Right ventricle myocardium superior (tissue), 1 donor: ENCODE measurements around the gene ADIG. TPM values are rescaled to one million over a fixed set of nuclear protein-coding genes. Genes with fewer than 3 reads are reported as not detected.
"Not testable (repeated sequence)": the region's sequence is repeated elsewhere in the genome, so short reads cannot be mapped to it uniquely, and the experiment has no call there.

Source experiments
- ATAC-seq: fragments of 200-7000 bp; cut with Tn5 transposase; one replicate; pipeline ENCODE4 v1.9.1; 2020; ENCODE audit warnings: mild to moderate bottlenecking; ENCODE audit not compliant: poor library complexity
- DNase-seq: peaks from one replicate; pipeline ENCODE4 v3.0.0-alpha.2; 2020
- intact Hi-C: fragments of 100-400 bp; cut with DNase I; formaldehyde crosslinking; loops from one replicate; pipeline ENCODE4 v1.11.2; 2022
- total RNA-seq: library from RNA; stranded (reverse); fragmentation: NEBNext Ultra II Directional; extraction: Animal tissue kit (Norgen Biotek cat#: 25700); gene quantifications from one replicate; pipeline ENCODE4 v1.2.1, GENCODE V29; 2021
- donor health status: DM: no; HTN: yes; CAD: no; lungs with severe emphysema.

Gene ADIG
- total RNA-seq, 1 donor from 2014 or later = not detected

DNA sequence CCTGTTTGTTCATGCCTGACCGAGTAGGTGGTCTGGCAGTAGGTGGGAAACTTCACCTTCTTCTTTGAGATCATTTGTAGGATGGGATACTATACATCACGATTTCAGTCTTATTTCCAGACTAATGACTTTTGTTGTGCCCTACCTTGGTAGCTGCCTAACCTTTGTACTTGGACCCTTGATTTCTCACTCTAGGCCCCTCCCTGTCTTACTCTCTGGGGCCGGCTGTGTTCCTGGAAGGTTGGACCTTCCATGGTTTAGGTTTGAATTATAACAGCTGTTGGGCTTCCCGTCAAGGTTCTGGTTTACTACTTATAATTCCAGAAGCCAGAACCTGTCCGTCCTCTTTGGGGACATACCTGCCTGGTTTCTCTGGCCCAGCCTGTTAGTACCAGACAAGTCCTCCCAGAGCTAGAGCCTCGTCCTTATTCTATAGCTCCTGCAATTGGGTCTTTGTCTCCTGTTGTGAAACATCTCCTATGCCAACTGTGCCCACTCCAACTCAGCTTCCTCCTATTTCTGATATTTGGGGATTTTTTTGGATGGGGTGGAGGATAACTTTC is 14.9 kb upstream of the ADIG start:
- intact Hi-C loops = no loop called here
- DNase-seq = no peak
- no peak for ATAC-seq

DNA sequence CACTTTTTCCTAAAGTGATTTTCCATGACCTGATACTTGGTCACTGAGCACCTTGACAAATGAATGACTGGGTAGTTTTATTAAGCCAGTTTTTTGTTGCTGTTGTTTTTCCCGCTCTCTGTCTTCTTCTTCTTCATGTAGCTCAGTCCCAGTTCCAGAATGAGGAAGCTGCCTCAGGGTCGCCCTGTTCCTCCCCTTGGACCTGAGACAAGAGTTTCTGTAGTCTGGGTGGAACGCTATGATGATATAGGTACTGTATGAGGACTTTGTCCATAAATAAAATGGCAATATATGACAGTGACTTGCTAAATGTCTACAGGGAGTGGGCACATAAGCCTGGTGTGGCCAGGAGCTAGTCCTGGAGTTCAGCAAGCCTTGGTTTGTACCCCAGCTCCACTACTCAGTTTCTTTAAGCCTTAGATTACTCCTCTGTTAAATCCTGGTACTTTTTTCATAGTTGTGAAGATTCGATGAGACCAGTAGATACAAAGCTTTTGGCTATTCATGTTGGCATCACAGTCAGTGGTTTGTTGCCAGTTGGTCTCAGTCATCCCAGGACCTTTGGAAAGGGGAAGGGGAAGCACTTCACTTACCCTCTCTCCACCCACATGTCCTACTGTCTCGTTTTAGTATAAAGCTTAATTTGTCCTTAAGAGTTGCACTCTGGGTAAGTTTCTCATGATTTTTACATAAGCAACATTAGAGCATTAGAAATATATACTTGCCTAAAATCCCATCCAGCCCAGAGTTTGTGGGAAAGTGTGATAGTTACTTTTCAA is 11.1 kb upstream of the ADIG start:
- intact Hi-C loops = no loop called here
- DNase-seq (no peak), ATAC-seq (no peak)

DNA sequence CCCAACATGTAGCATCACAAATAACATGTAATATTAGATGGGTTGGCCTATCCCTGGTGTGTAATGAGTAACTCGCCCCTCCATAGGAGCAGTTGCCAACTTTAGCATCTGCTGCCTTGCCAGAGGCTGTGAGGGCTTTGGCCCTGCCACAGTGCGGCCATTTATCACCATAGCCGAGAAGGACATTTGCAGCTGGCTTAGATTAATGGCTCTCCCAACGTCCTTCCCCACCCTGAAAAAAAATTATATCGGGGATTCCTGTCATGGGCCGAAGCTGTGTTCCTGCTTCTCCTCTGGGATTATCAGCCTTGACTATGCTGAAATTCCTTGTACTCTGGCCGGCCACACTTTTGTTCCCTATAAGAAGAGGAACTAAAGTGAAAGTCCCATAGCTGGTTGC is 7.6 kb upstream of the ADIG start:
- peak; percentile 30 for ATAC-seq
- no peak for DNase-seq
- intact Hi-C loops = no loop called here

DNA sequence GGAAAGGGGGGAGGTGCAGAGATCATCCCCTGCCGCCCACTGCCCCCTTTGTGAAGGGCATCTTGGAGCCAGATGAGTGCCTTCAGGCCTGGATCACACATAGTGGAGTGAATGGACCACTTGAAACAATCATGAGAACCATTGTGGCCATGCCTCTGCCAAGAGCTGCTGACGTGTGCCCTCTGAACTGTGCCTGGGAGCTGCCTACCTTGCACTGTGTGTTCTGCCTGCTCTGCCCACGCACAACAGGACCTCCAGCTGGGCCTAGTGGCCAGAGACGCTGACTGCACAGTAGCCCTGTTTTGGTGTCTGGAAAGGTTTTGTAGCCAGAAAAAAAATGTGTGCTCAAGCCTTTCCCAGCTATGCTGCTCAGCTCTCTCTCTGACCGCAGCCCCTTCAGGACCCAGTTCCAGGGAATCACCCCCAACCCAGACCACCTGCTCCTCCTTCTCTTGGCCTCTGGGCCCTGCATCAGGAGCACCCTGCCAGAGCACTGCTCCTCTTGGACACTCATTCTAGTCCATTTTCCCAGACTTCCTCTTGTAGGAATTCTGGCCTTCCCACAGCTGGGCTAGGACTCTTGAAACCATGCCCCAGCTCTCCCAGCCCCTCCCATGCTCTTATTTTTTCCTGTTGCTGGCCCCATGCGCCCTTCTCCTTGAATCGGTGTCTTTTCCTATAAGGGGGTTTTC is 1.6 kb upstream of the ADIG start:
- ATAC-seq = peak; percentile 81
- peak; percentile 63 for DNase-seq
- intact Hi-C loops = no loop called here

DNA sequence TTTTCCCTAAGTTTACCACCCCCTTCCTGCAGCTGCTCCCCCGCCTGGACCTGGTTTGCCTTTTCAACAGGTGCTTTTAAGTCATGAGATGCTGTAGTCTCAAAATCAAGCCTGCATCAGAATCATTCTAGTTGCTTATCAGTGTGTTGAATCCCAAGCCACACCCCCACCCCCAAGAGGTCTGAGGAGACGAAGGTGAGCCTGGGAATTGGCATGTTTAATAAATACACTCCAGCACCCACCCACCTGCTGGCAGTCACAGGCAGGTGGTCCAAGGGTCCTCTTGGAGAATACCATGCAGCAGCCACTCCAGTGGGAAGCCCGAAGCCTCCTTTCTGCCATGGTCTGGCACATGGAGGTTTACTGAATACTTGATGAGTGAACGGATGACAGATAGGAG is 1.1 kb upstream of the ADIG start:
- intact Hi-C loops = no loop called here
- ATAC-seq (no peak), DNase-seq (no peak)

DNA sequence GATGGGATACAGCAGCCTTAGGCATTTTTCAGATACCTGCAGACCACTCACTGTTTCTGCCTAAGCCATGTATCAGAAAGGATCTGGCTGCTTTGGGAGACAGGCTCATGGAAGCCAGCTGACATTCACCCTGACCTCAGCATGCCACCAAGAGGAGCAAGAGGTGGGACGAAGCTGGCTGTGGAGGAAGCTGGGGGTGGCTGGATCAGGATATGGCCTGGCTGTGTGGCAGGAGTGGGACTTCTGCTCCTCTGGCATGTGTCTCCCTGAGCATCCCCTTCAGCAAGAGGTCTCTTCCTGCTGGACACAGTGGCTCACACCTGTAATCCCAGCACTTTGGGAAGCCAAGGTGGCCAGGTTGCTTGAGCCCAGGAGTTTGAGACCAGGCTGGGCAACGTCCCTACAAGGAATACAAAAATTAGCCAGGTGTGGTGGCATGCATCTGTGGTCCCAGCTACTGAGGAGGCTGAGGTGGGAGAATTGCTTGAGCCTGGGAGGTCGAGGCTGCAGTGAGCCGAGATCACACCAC is 897 bp downstream of the ADIG start:
- ATAC-seq (no peak), DNase-seq (no peak)
- intact Hi-C loops = no loop called here

DNA sequence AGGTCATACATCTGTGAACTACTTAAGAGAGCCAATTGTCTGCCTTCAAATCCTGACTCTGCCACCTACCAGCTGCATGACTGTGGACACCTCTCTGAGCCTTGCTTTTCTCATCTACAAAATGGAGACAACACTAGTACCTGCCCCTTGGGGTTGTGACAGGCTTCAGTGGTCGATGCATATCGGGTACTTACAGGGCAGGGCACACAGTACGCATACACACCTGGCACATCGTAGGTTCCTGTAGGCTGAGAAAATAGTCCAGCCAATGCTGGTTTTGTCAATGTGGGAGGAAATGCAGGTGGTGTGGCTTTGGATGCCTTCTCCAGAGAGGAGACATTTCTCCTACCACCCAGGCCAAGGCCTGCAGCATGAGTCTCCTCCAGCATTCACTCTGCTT is 2.3 kb downstream of the ADIG start:
- ATAC-seq (no peak), DNase-seq (no peak)
- intact Hi-C loops = no loop called here

DNA sequence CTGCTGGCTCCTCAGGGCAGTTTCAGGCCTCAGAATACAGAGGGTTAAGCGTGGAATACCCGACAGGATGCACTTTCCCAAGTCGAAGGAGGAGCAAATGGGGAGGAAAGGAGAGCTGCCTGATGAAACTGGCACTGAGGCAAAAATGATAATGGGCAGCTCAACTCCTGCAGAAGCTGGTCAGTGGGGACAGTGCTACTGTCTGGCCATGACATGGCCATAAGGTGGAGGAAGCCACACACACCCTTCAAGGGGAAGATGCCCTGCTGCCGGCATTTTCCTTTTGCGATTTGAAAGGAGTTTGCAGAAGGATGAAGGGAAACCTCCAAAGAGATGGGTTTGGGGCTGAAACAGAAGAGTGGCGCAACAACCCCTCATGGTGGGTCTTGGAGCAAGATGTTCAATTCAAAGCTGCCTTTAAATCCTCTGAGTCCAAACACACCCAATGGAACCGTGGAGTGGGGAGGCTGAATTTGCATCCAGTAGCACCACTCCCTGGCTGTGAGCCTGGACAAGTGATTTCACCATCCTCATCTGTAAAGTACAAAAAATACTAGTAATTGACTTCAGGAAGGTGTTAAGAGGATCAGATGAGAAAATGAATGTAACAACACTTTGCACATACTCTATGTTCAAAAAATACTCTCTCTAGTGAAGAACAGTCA is 3.2 kb downstream of the ADIG start:
- intact Hi-C loops = no loop called here
- ATAC-seq (no peak), DNase-seq (no peak)

DNA sequence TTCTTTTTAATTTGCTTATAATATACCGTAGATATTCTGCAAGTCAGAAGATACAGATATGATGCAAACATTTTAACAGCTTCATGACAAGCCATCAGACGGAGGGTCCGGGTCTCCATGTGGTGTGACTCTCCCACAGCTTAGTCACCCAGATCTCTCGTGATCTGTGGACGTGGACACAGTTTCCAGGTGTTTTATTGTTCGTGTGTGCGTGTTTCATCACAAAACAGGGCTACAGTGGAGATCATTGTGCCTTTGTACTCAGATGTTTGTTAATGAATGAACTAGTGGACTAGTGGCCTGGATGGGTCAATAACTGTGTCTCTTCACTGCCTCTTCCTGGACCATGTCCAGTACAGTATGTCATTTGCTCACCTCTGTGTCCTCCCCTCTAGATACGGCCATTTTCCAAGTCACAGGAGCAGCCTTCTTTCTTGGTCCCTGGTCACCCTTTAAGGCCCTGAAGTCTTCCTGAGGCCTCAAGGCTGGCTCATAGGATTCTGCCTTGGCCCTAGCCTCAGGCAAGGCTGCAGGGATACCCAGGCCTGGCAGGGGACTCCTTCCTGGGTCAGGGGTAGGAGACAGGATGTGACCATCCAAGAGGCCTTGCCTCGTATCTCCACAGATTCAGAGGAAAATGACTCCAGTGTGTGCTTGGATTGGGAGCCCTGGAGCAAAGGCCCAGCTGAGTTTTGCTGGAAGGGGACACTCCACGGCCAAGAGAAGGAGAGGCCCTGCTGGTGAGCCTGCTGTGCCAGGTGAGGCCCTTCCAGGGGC is 4.6 kb downstream of the ADIG start:
- ATAC-seq (no peak), DNase-seq (no peak)
- intact Hi-C loops = no loop called here

DNA sequence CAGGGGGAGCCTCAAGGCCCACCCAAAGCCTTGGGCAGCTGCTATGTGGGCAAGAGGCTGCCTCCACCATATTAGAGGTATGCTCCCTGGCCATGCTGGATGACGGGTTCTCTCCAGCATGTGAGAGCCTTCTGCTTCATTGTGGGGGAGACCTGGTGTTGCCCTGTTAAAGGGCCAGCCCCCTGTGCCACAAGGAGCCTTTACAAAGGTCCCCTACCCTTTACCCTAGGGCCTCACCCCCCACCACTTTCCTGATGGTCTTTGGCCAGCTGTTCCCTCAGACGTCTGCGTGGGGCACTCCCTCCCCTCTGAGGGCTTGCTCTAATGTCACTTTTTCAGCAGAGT is 5.2 kb downstream of the ADIG start:
- DNase-seq (no peak), ATAC-seq (no peak)
- intact Hi-C loops = no loop called here

DNA sequence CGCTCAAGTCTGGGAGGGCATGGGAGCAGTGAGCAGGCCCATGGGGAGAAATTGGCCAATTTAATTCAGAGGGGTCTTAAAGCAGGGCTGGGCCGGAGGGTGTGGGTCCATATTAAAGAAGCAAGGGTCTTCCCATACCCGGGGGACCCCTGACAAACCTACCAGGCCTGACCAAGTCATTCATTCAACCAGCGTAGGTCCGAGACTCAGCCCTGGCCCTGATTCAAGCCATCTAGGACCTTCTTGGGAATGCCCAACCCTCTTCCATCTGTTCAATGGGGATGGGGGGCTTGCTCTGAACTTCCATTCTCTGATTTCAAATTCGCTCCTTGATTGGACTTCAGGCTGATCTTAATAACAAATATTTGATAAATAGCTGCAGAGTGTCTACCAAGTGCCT is 7.3 kb downstream of the ADIG start:
- ATAC-seq (no peak), DNase-seq (no peak)
- intact Hi-C loops = no loop called here

DNA sequence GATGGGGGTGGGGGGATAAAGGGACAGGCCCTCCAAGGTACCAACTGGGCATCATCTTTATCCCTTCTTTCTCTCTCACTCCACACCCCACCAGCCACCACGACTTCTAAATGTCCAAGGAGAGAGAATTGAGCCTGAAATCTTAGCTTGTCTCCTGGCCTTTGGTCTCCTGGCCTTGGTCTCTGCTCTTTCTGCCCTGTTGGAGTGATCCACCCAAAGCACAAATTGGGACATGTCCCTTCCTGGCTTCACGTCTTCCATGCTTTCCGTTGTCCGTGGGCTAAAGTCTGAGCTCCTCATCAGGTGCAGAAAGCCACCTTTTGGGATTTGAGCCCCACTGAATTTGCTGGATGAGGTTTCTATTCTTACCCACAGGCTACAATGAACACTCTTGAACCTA is 8.4 kb downstream of the ADIG start:
- intact Hi-C loops = no loop called here
- no peak for DNase-seq
- ATAC-seq = no peak

DNA sequence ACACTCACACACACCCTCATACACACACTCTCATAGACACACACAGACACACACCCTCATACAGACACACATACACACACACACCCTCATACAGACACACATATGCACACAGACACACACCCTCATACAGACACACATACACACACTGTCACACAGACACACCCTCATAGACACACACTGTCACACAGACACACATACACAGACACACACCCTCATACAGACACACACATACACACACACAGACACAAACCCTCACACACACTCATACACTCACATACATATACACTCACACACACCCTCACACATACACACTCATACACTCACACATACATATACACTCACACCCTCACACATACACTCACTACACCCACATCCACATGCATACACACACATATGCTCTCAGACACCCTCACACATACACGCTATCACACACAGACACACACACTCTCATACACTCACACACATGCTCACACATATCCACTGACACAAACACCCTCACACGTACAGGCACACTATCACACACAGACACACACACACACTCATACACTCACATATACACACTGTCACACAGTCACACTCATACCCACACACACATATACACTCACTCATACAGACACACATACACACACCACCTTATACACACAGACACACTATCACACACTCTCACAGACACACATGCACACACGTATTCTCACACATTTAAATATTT is 9.1 kb downstream of the ADIG start:
- intact Hi-C loops = no loop called here
- ATAC-seq (no peak), DNase-seq (no peak)

DNA sequence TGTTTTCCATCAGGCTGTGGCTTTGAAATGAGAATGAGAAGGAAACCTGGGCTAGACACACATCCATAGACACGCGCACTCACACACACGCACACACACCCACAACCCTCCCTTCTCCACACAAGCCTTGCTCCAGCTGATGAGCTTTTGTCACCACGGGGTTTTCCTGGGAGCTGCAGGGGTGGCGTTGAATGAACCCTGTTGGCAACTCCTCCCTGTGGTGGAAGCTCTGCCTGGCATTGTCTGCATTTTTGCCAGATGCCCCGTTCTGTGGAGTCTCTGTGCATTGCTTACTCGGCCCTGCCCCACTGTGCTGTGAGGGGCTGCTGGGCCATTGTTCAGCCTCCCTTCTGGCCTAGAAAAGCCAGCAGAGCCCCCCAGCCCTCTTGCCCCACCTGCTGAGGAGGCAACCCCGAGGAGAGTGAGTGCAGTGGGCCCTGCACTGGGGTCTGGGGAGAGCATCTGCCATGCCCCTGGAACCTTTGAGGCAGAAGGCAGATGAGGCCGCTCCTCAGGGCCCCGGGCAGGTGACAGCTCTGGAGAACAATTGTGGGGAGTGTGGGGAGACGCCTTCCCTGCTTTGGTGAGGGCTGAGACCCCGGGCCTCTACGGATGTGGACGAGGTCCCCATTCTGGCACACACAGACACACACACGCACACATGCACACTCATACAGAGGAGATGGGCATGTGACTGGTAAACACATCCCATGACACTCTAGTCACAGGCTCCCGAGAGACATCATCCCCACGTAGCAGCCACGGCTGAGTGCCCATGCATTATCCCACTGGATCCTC is 9.9 kb downstream of the ADIG start:
- DNase-seq = no peak
- intact Hi-C loops = no loop called here
- ATAC-seq = no peak

DNA sequence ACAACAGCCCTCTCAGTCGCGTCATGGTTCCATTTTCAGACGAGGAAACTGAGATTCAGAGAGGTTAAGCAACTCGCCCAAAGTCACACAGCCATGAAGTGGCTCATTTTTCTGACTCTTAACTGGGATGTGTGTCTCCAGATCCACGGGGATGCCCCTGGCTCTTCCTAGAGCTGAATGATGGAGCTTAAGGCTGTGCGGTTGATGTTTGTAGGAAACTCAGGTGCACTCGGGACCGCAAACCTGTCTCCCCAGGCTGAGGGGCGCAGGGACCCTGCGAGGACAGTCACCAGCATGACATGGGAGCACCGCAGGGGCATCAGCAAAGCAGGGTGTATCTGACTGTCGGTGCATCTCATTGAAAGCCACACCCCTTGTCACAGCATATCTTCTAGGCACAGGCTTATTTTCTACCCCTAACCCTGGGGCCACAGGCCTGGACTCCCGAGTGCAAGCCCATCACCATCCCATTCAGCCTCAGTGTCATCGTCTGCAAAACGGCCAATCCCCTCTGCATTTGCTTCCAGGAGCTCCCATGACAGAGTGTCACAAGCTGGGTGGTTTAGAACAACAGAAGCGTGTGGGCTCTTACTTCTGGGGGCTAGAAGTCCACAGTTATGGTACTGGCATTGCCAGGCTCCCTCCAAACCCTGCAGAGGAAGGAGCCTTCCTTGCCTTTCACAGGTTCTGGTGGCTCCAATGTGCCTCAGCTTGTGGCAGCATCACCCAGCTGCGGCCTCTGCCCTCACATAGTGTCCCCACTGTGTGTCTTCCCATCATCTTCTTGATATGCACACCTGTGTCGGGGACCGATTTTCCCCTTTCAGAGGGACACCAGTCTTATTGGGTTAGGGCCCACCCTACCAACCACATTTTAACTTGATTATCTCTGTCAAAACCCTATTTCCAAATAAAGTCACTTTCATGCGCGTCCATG is 10.7 kb downstream of the ADIG start:
- DNase-seq (no peak), ATAC-seq (no peak)
- intact Hi-C loops = no loop called here

DNA sequence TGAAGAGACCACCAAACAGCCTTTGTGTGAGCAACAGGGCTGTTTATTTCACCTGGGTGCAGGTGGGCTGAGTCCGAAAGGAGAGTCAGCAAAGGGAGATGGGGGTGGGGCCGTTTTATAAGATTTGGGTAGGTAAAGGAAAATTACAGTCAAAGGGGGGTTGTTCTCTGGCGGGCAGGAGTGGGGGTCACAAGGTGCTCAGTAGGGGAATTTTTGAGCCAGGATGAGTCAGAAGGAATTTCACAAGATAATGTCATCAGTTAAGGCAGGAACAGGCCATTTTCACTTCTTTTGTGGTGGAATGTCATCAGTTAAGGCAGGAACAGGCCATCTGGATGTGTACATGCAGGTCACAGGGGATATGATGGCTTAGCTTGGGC is 11.4 kb downstream of the ADIG start:
- ATAC-seq, DNase-seq, intact Hi-C loops: not testable (repeated sequence)
